SK-N-SH (cell line): ENCODE results near the gene ANKRD2. TPM values are rescaled to one million over a fixed set of nuclear protein-coding genes. Genes with fewer than 3 reads are reported as not detected.
A peak's percentile ranks its signal among the peaks of the same experiment; 100 is the strongest.

Experiments used
- CTCF ChIA-PET: fragments of 300-600, 350-600 bp; formaldehyde crosslinking; extraction: SDS; loops from one replicate; lab custom pipeline; 2021; lab: Yijun Ruan, JAX
- POLR2A ChIA-PET: fragments of 350-600 bp; sonication (Branson Sonifier 250); formaldehyde crosslinking; extraction: SDS; loops from one replicate; lab custom pipeline; 2020; ENCODE audit warnings: antibody characterized with exemption, inconsistent platforms; lab: Yijun Ruan, JAX
- DNase-seq: peaks from one replicate; pipeline ENCODE4 v3.0.0; 2012
- H2AFZ ChIP-seq: fragments of 200-600 bp; sonication (generic); 2 replicates; pipeline ENCODE4 v1.8.1; 2016; ENCODE audit warnings: antibody characterized with exemption, mild to moderate bottlenecking, low read depth
- H3F3A ChIP-seq: fragments of 200-600 bp; sonication (generic); replicated peaks from 2 replicates; pipeline ENCODE3; 2016; ENCODE audit warnings: antibody characterized with exemption, mild to moderate bottlenecking; ENCODE audit not compliant: insufficient read depth
- H3K27ac ChIP-seq, 2 experiments: fragments of 200-500 bp in 1 of 2; fragments of 200-600 bp in 1 of 2; sonication (Bioruptor generic) in 1 of 2; sonication (generic), shearing (Covaris generic) in 1 of 2; 2 replicates each; pipeline versions ENCODE4 v1.5.1 to v1.6.1; 2014 to 2016; ENCODE audit warnings: low read depth in 2 of 2, inconsistent platforms in 1 of 2, low read length in 1 of 2, mild to moderate bottlenecking in 1 of 2, mixed read lengths in 1 of 2
- H3K27me3 ChIP-seq: fragments of 200-600 bp; sonication (generic), shearing (Covaris generic); 2 replicates; pipeline ENCODE4 v1.6.1; 2016; ENCODE audit warnings: mixed run types; ENCODE audit not compliant: insufficient read depth
- H3K36me3 ChIP-seq, 2 experiments: fragments of 200-500 bp in 1 of 2; fragments of 200-600 bp in 1 of 2; sonication (Bioruptor generic) in 1 of 2; sonication (generic) in 1 of 2; replicated peaks in 1 of 2; 2 replicates each; pipeline versions ENCODE3 to v1.5.1; 2014 to 2016; ENCODE audit warnings: low read length in 1 of 2, mild to moderate bottlenecking in 1 of 2; ENCODE audit not compliant: insufficient read depth in 2 of 2, control insufficient read depth in 1 of 2
- H3K4me1 ChIP-seq, 2 experiments: fragments of 200-500 bp in 1 of 2; fragments of 200-600 bp in 1 of 2; sonication (Bioruptor generic) in 1 of 2; sonication (generic), shearing (Covaris generic) in 1 of 2; 2 replicates each; pipeline versions ENCODE4 v1.5.1 to v1.6.1; 2014 to 2016; ENCODE audit warnings: low read depth in 1 of 2, low read length in 1 of 2, mixed run types in 1 of 2; ENCODE audit not compliant: insufficient read depth in 2 of 2, control insufficient read depth in 1 of 2
- H3K4me2 ChIP-seq: fragments of 200-600 bp; sonication (generic), shearing (Covaris generic); 2 replicates; pipeline ENCODE4 v1.6.1; 2017; ENCODE audit warnings: mixed run types
- H3K4me3 ChIP-seq, 2 experiments: fragments of 200-500 bp in 1 of 2; fragments of 200-600 bp in 1 of 2; sonication (Bioruptor generic) in 1 of 2; sonication (generic), shearing (Covaris generic) in 1 of 2; 2 replicates each; pipeline versions ENCODE4 v1.5.1 to v1.8.1; 2014 to 2016; ENCODE audit warnings: low read depth in 2 of 2, inconsistent platforms in 1 of 2, low read length in 1 of 2, mild to moderate bottlenecking in 1 of 2, mixed read lengths in 1 of 2, moderate library complexity in 1 of 2
- H3K79me2 ChIP-seq: fragments of 200-600 bp; sonication (generic); 2 replicates; pipeline ENCODE4 v1.8.1; 2017; ENCODE audit warnings: mild to moderate bottlenecking; ENCODE audit not compliant: insufficient read depth
- H3K9ac ChIP-seq: fragments of 200-600 bp; sonication (generic); 2 replicates; pipeline ENCODE4 v1.6.1; 2017; ENCODE audit warnings: mixed run types
- H3K9me2 ChIP-seq: fragments of 200-600 bp; sonication (generic); 2 replicates; pipeline ENCODE4 v1.6.1; 2017; ENCODE audit warnings: mixed run types
- H3K9me3 ChIP-seq: fragments of 200-600 bp; sonication (generic); 2 replicates; pipeline ENCODE4 v1.6.1; 2017; ENCODE audit warnings: mixed run types, mild to moderate bottlenecking, moderate library complexity
- H4K20me1 ChIP-seq: fragments of 200-600 bp; sonication (generic); 2 replicates; pipeline ENCODE4 v1.6.1; 2017; ENCODE audit warnings: mild to moderate bottlenecking, mixed run types; ENCODE audit not compliant: insufficient read depth
- CHD2 ChIP-seq: fragments of 150-350 bp; IDR thresholded peaks from 2 replicates; pipeline ENCODE4 v1.6.1; 2018; ENCODE audit warnings: low read length; ENCODE audit not compliant: partially characterized antibody
- EP300 ChIP-seq, 2 experiments: IDR thresholded peaks; 2 replicates each; pipeline versions ENCODE4 v1.4.0 to v1.6.1; 2012; ENCODE audit warnings: borderline replicate concordance in 1 of 2, low read depth in 1 of 2, low read length in 1 of 2
- EZH2phosphoT487 ChIP-seq: fragments of 200-600 bp; sonication (generic); IDR thresholded peaks from 2 replicates; pipeline ENCODE4 v1.6.1; 2017; ENCODE audit warnings: low read depth, mixed run types, mild to moderate bottlenecking, antibody characterized with exemption, moderate library complexity, borderline replicate concordance
- FOXJ3 ChIP-seq: sonication (generic); formaldehyde crosslinking; IDR thresholded peaks from 2 replicates; pipeline ENCODE4 v1.5.1; 2020; ENCODE audit warnings: mild to moderate bottlenecking, missing genetic modification reagents
- FOXM1 ChIP-seq: IDR thresholded peaks from 2 replicates; pipeline ENCODE4 v1.4.0; 2012; ENCODE audit warnings: low read depth, mild to moderate bottlenecking
- GATA2 ChIP-seq: sonication (generic); formaldehyde crosslinking; IDR thresholded peaks from 2 replicates; pipeline ENCODE4 v1.5.0; 2020; ENCODE audit warnings: mild to moderate bottlenecking, missing genetic modification reagents
- JUND ChIP-seq: IDR thresholded peaks from 2 replicates; pipeline ENCODE4 v1.4.0; 2012
- MEF2A ChIP-seq: IDR thresholded peaks from 2 replicates; pipeline ENCODE4 v1.4.0; 2012; ENCODE audit warnings: low read depth, borderline replicate concordance
- NFIC ChIP-seq: IDR thresholded peaks from 2 replicates; pipeline ENCODE4 v1.4.0; 2012; ENCODE audit warnings: borderline replicate concordance
- RCOR1 ChIP-seq: fragments of 150-350 bp; IDR thresholded peaks from 2 replicates; pipeline ENCODE4 v1.6.1; 2017; ENCODE audit warnings: antibody characterized with exemption, low read length
- REST ChIP-seq: IDR thresholded peaks from 2 replicates; pipeline ENCODE4 v1.6.1; 2012; ENCODE audit warnings: mild to moderate bottlenecking, low read depth, low read length, moderate library complexity
- TAF1 ChIP-seq: IDR thresholded peaks from 2 replicates; pipeline ENCODE4 v1.6.1; 2012; ENCODE audit warnings: low read depth, mild to moderate bottlenecking, low read length, moderate library complexity, borderline replicate concordance
- YY1 ChIP-seq: IDR thresholded peaks from 2 replicates; pipeline ENCODE4 v1.4.0; 2012; ENCODE audit warnings: low read depth, mild to moderate bottlenecking
- WGBS: methylation state at CpG from one replicate; pipeline ENCODE4 v1.1.6; 2017; ENCODE audit warnings: low lambda C conversion rate; 5-methylcytosine and 5-hydroxymethylcytosine counted together
- polyA plus RNA-seq, 3 experiments: library from polyadenylated mRNA; depleted of rRNA; stranded (reverse); fragments of >200 nt; gene quantifications; 2 replicates each; pipeline ENCODE4 v1.2.3, GENCODE V29; 2012
- TF ChIP-seq, protein P1 (sequence below): IDR thresholded peaks from 2 replicates; pipeline ENCODE4 v1.4.0; 2012; ENCODE audit warnings: low read depth, borderline replicate concordance
- TF ChIP-seq, protein P2 (sequence below): IDR thresholded peaks from 2 replicates; pipeline ENCODE4; 2012

The ANKRD2 gene
- polyA plus RNA-seq, 1 of the 3 experiments (the other 2 are of a cell fraction) = 0.72 TPM

- no peak for TF ChIP-seq REST
- TF ChIP-seq FOXJ3 (CRISPR knock-in tag) = no peak
- TF ChIP-seq, protein P1, sequence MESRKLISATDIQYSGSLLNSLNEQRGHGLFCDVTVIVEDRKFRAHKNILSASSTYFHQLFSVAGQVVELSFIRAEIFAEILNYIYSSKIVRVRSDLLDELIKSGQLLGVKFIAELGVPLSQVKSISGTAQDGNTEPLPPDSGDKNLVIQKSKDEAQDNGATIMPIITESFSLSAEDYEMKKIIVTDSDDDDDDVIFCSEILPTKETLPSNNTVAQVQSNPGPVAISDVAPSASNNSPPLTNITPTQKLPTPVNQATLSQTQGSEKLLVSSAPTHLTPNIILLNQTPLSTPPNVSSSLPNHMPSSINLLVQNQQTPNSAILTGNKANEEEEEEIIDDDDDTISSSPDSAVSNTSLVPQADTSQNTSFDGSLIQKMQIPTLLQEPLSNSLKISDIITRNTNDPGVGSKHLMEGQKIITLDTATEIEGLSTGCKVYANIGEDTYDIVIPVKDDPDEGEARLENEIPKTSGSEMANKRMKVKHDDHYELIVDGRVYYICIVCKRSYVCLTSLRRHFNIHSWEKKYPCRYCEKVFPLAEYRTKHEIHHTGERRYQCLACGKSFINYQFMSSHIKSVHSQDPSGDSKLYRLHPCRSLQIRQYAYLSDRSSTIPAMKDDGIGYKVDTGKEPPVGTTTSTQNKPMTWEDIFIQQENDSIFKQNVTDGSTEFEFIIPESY = no peak
- TF ChIP-seq, all 33 proteins: peak for 0
Observed at GRCh38 chr10:97573672-97574071, 1.1 kb downstream of the ANKRD2 start (continued).

- WGBS = 30% methylated on average over 4 of the region's 4 CpGs
- Histone ChIP-seq H3K27ac (peak overlapping the region; percentile 50 to 83; a peak in 3 of 4 replicates), H3K4me1 (peaks cover 21 to 35% of the 10 kb centered on the region in 2 experiments; a peak in 3 of 4 replicates), H2AFZ (no peak overlapping the region), H3K36me3 (peaks cover 0 to 3% of the 10 kb centered on the region in 2 experiments), H3F3A (peaks cover 29% of the 10 kb centered on the region), H3K9ac (peak overlapping the region; percentile 41; the same call in 1 of the 2 replicates), H3K4me2 (peak overlapping the region; percentile 28), H3K27me3 (no peaks in the 10 kb centered on the region), H3K9me3 (no peaks in the 10 kb centered on the region), H3K9me2 (no peaks in the 10 kb centered on the region), H3K79me2 (no peaks in the 10 kb centered on the region), H3K4me3 (no peak overlapping the region), H4K20me1 (no peaks in the 10 kb centered on the region)
- POLR2A ChIA-PET = no interaction called here
- DNase-seq = peak; percentile 66
- CTCF ChIA-PET = interaction anchor here (0.6 to 9.4 kb wide), 6 partner anchors 10 to 112 kb away, joined by 3 to 64 read pairs (median 11); partner anchors contain the start of gene HOGA1
- peak; percentile 98 for TF ChIP-seq JUND
- TF ChIP-seq FOXM1 = peak; percentile 44; the same call in 1 of the 2 replicates
- no peak for TF ChIP-seq GATA2 (CRISPR knock-in tag)
- TF ChIP-seq, protein P2, sequence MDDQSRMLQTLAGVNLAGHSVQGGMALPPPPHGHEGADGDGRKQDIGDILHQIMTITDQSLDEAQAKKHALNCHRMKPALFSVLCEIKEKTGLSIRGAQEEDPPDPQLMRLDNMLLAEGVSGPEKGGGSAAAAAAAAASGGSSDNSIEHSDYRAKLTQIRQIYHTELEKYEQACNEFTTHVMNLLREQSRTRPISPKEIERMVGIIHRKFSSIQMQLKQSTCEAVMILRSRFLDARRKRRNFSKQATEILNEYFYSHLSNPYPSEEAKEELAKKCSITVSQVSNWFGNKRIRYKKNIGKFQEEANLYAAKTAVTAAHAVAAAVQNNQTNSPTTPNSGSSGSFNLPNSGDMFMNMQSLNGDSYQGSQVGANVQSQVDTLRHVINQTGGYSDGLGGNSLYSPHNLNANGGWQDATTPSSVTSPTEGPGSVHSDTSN = peak; percentile 90
- peak; percentile 75 for TF ChIP-seq MEF2A
- TF ChIP-seq YY1 = 0 out of 2 replicates have a peak, but pooled peaks have one; percentile 21
- no peak for TF ChIP-seq RCOR1
- TF ChIP-seq EZH2phosphoT487 = no peak
- TF ChIP-seq CHD2 = no peak
- TF ChIP-seq, protein P1 = peak; percentile 82; the same call in 1 of the 2 replicates
- TF ChIP-seq NFIC = peak; percentile 100
- no peak for TF ChIP-seq TAF1
- TF ChIP-seq EP300 (IDR thresholded peaks at IDR 0.05; ENCODE audit: borderline replicate concordance in 1 of 2, low read depth in 1 of 2, low read length in 1 of 2) = peak in 1 of 2 experiments; percentile 94; a peak in 2 of 4 replicates
- peak; percentile 74 for TF ChIP-seq REST
Observed at GRCh38 chr10:97574374-97575126, 2.0 kb downstream of the ANKRD2 start.
